OCI-LY1 (cell line): ENCODE data around the gene VRK1.

Source experiments
- H2AFZ ChIP-seq: fragments of 200-600 bp; sonication (generic), shearing (Covaris generic); 2 replicates; pipeline ENCODE4 v1.6.0; 2014; ENCODE audit warnings: antibody characterized with exemption, mild to moderate bottlenecking, low read length
- H3F3A ChIP-seq: fragments of 200-600 bp; sonication (generic), shearing (Covaris generic); 2 replicates; pipeline ENCODE4 v1.6.0; 2014; ENCODE audit warnings: mild to moderate bottlenecking, antibody characterized with exemption, low read length, moderate library complexity; ENCODE audit not compliant: insufficient read depth
- H3K27ac ChIP-seq: fragments of 200-600 bp; sonication (generic); 2 replicates; pipeline ENCODE4 v1.5.1; 2014; ENCODE audit warnings: low read length, mixed run types, mild to moderate bottlenecking, low read depth; ENCODE audit not compliant: poor library complexity, severe bottlenecking
- H3K27me3 ChIP-seq: fragments of 200-600 bp; sonication (generic); 2 replicates; pipeline ENCODE4 v1.6.0; 2014; ENCODE audit warnings: antibody characterized with exemption, mild to moderate bottlenecking, low read length, moderate library complexity; ENCODE audit not compliant: insufficient read depth
- H3K36me3 ChIP-seq: fragments of 200-600 bp; sonication (generic); 2 replicates; pipeline ENCODE4 v1.6.1; 2014; ENCODE audit warnings: mild to moderate bottlenecking, antibody characterized with exemption, low read length, moderate library complexity, mixed read lengths; ENCODE audit not compliant: insufficient read depth
- H3K4me1 ChIP-seq: fragments of 200-600 bp; sonication (generic); 2 replicates; pipeline ENCODE4 v1.5.1; 2014; ENCODE audit warnings: mild to moderate bottlenecking, low read length, moderate library complexity; ENCODE audit not compliant: insufficient read depth, severe bottlenecking
- H3K4me2 ChIP-seq: fragments of 200-600 bp; sonication (generic), shearing (Covaris generic); 2 replicates; pipeline ENCODE4 v1.6.1; 2014; ENCODE audit warnings: low read length
- H3K4me3 ChIP-seq: fragments of 200-600 bp; sonication (generic); 2 replicates; pipeline ENCODE4 v1.5.1; 2014; ENCODE audit warnings: low read length, low read depth, mild to moderate bottlenecking, mixed read lengths; ENCODE audit not compliant: poor library complexity, severe bottlenecking
- H3K79me2 ChIP-seq: fragments of 200-600 bp; shearing (Covaris generic); 2 replicates; pipeline ENCODE4 v1.6.1; 2016; ENCODE audit warnings: mixed run types, low read length, mixed read lengths; ENCODE audit not compliant: insufficient read depth
- H3K9ac ChIP-seq: fragments of 200-600 bp; sonication (generic), shearing (Covaris generic); 2 replicates; pipeline ENCODE4 v1.6.1; 2014; ENCODE audit warnings: mild to moderate bottlenecking, low read length, mixed read lengths
- H3K9me2 ChIP-seq: fragments of 200-600 bp; sonication (generic), shearing (Covaris generic); 2 replicates; pipeline ENCODE4 v1.6.1; 2014; ENCODE audit warnings: low read depth, mild to moderate bottlenecking, low read length, mixed read lengths
- H3K9me3 ChIP-seq: fragments of 200-600 bp; shearing (Covaris generic); 2 replicates; pipeline ENCODE4 v1.6.1; 2014; ENCODE audit warnings: low read length, mixed read lengths
- H4K20me1 ChIP-seq: fragments of 200-600 bp; sonication (generic), shearing (Covaris generic); 2 replicates; pipeline ENCODE4 v1.6.0; 2016; ENCODE audit warnings: mild to moderate bottlenecking, low read length; ENCODE audit not compliant: insufficient read depth
- CTCF ChIP-seq: fragments of 200-600 bp; sonication (generic), shearing (Covaris generic); IDR thresholded peaks from 2 replicates; pipeline ENCODE4 v1.5.1; 2017; ENCODE audit warnings: mild to moderate bottlenecking, antibody characterized with exemption, low read length, moderate library complexity, mixed read lengths
- EZH2 ChIP-seq: fragments of 200-600 bp; sonication (generic), shearing (Covaris generic); IDR thresholded peaks from 2 replicates; pipeline ENCODE4 v1.8.0; 2017; ENCODE audit warnings: borderline replicate concordance, mixed run types, mild to moderate bottlenecking, antibody characterized with exemption, low read length, moderate library complexity, mixed read lengths

VRK1 gene

GRCh38 chr14:96905065-96905464, 107.9 kb downstream of the VRK1 start:
- H3K4me1 ChIP-seq = no peaks in the 10 kb centered on the region
- H3K27me3 ChIP-seq = no peaks in the 10 kb centered on the region
- H3K36me3 ChIP-seq = no peaks in the 10 kb centered on the region; the same call in 1 of the 2 replicates
- no peak overlapping the region for H3K9ac ChIP-seq
- TF ChIP-seq CTCF = no peak
- no peak for TF ChIP-seq EZH2
- H3K4me2 ChIP-seq = no peak overlapping the region
- H2AFZ ChIP-seq = no peak overlapping the region
- no peaks in the 10 kb centered on the region for H4K20me1 ChIP-seq
- no peaks in the 10 kb centered on the region for H3K9me2 ChIP-seq
- no peak overlapping the region for H3K4me3 ChIP-seq
- H3K27ac ChIP-seq = no peak overlapping the region
- no peaks in the 10 kb centered on the region for H3K79me2 ChIP-seq
- no peaks in the 10 kb centered on the region for H3F3A ChIP-seq
- peaks cover 6% of the 10 kb centered on the region; the same call in 1 of the 2 replicates for H3K9me3 ChIP-seq

- Histone ChIP-seq H3K4me1 (no peaks in the 10 kb centered on the region), H2AFZ (no peak overlapping the region), H3K4me2 (no peak overlapping the region), H3K36me3 (no peaks in the 10 kb centered on the region; the same call in 1 of the 2 replicates), H3K4me3 (no peak overlapping the region), H4K20me1 (no peaks in the 10 kb centered on the region), H3K79me2 (no peaks in the 10 kb centered on the region), H3K9me2 (no peaks in the 10 kb centered on the region), H3K9ac (no peak overlapping the region), H3K27ac (no peak overlapping the region), H3K9me3 (peaks cover 7% of the 10 kb centered on the region; the same call in 1 of the 2 replicates), H3K27me3 (no peaks in the 10 kb centered on the region), H3F3A (no peaks in the 10 kb centered on the region)
- no peak for TF ChIP-seq EZH2
- no peak for TF ChIP-seq CTCF
Observed at GRCh38 chr14:96905825-96906224, 108.6 kb downstream of the VRK1 start.

- Histone ChIP-seq H4K20me1 (no peaks in the 10 kb centered on the region), H3K4me2 (no peak overlapping the region), H3F3A (no peaks in the 10 kb centered on the region), H3K27me3 (no peaks in the 10 kb centered on the region), H3K9ac (no peak overlapping the region), H3K4me3 (no peak overlapping the region), H3K36me3 (no peaks in the 10 kb centered on the region; the same call in 1 of the 2 replicates), H3K4me1 (no peaks in the 10 kb centered on the region), H3K79me2 (no peaks in the 10 kb centered on the region), H2AFZ (no peak overlapping the region), H3K27ac (no peak overlapping the region), H3K9me2 (no peaks in the 10 kb centered on the region), H3K9me3 (peaks cover 7% of the 10 kb centered on the region; the same call in 1 of the 2 replicates)
- TF ChIP-seq CTCF (no peak), EZH2 (no peak)
Observed at GRCh38 chr14:96906434-96906833, 109.3 kb downstream of the VRK1 start.
